OCI-LY3 (cell line): ENCODE results near the gene MAPT.

Experiments used
- H2AFZ ChIP-seq: fragments of 200-600, 300-600 bp; shearing (Covaris generic); 2 replicates; pipeline ENCODE4 v1.6.0; 2014; ENCODE audit warnings: antibody characterized with exemption, low read depth, low read length
- H3K27ac ChIP-seq: fragments of 200-600, 300-600 bp; sonication (generic); 2 replicates; pipeline ENCODE4 v1.5.1; 2014; ENCODE audit warnings: mild to moderate bottlenecking, low read length, moderate library complexity, mixed read lengths
- H3K27me3 ChIP-seq: fragments of 200-600, 300-600 bp; sonication (generic); 2 replicates; pipeline ENCODE4 v1.6.1; 2014; ENCODE audit warnings: low read depth, low read length, mixed read lengths
- H3K36me3 ChIP-seq: fragments of 200-600, 300-600 bp; sonication (generic); replicated peaks from 2 replicates; pipeline ENCODE3; 2014; ENCODE audit warnings: low read depth, low read length, mixed read lengths
- H3K4me1 ChIP-seq: fragments of 300-600, 200-600 bp; sonication (generic); 2 replicates; pipeline ENCODE4 v1.6.1; 2014; ENCODE audit warnings: low read length, mixed read lengths
- H3K4me2 ChIP-seq: fragments of 200-600, 300-600 bp; sonication (generic); 2 replicates; pipeline ENCODE4 v1.6.1; 2014; ENCODE audit warnings: low read length, mixed read lengths
- H3K4me3 ChIP-seq: fragments of 300-600, 200-600 bp; sonication (generic); 2 replicates; pipeline ENCODE4 v1.5.1; 2014; ENCODE audit warnings: antibody characterized with exemption, mild to moderate bottlenecking, low read length, moderate library complexity
- H3K79me2 ChIP-seq: fragments of 300-600, 200-600 bp; shearing (Covaris generic); 2 replicates; pipeline ENCODE4 v1.6.1; 2014; ENCODE audit warnings: mild to moderate bottlenecking, low read length, mixed read lengths
- H3K9ac ChIP-seq: fragments of 300-600, 200-600 bp; shearing (Covaris generic); 2 replicates; pipeline ENCODE4 v1.6.0; 2014; ENCODE audit warnings: mild to moderate bottlenecking, low read length, moderate library complexity
- H3K9me3 ChIP-seq: fragments of 200-600, 300-600 bp; shearing (Covaris generic); 2 replicates; pipeline ENCODE4 v1.6.1; 2014; ENCODE audit warnings: low read length, mixed read lengths; ENCODE audit not compliant: insufficient read depth
- H4K20me1 ChIP-seq: fragments of 200-600, 300-600 bp; sonication (generic); 2 replicates; pipeline ENCODE4 v1.6.1; 2016; ENCODE audit warnings: low read length, mixed read lengths; ENCODE audit not compliant: insufficient read depth
- EZH2phosphoT487 ChIP-seq: fragments of 200-600 bp; shearing (Covaris generic); IDR thresholded peaks from 2 replicates; pipeline ENCODE4 v1.6.1; 2018; ENCODE audit warnings: antibody characterized with exemption, mixed run types, low read depth
- TF ChIP-seq, protein P1 (sequence below): fragments of 200-600, 300-600 bp; sonication (generic); IDR thresholded peaks from 2 replicates; pipeline ENCODE4 v1.5.1; 2014; ENCODE audit warnings: antibody characterized with exemption, low read length, low read depth

MAPT gene

DNA sequence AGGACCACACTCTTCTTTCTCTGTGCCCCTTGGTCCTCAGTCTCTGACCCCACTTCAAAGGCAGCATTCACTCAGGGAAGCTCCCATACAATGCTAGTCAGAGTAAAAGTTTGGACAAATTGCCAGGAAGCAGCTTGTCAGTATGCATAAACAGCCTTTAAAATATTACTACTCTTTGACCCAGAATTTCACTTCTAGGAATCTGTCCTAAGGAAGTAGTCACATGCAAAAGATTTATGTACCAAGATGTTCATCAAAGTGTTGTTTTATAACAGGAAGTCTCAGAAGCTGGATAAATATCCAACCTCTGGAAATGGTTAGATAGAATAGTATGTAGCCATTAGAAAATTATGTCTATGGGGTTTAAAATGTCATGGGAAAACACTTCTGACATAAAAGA, 31.0 kb downstream of the MAPT start:
- Histone ChIP-seq H3K9me3 (no peaks in the 10 kb centered on the region), H3K36me3 (no peaks in the 10 kb centered on the region), H3K4me2 (no peak overlapping the region), H3K4me1 (peaks cover 11% of the 10 kb centered on the region), H3K27ac (no peak overlapping the region), H3K4me3 (no peak overlapping the region), H3K27me3 (peaks cover 5% of the 10 kb centered on the region; the same call in 1 of the 2 replicates), H4K20me1 (no peaks in the 10 kb centered on the region), H2AFZ (no peak overlapping the region), H3K9ac (no peak overlapping the region), H3K79me2 (no peaks in the 10 kb centered on the region)
- TF ChIP-seq EZH2phosphoT487 = no peak
- TF ChIP-seq, protein P1, sequence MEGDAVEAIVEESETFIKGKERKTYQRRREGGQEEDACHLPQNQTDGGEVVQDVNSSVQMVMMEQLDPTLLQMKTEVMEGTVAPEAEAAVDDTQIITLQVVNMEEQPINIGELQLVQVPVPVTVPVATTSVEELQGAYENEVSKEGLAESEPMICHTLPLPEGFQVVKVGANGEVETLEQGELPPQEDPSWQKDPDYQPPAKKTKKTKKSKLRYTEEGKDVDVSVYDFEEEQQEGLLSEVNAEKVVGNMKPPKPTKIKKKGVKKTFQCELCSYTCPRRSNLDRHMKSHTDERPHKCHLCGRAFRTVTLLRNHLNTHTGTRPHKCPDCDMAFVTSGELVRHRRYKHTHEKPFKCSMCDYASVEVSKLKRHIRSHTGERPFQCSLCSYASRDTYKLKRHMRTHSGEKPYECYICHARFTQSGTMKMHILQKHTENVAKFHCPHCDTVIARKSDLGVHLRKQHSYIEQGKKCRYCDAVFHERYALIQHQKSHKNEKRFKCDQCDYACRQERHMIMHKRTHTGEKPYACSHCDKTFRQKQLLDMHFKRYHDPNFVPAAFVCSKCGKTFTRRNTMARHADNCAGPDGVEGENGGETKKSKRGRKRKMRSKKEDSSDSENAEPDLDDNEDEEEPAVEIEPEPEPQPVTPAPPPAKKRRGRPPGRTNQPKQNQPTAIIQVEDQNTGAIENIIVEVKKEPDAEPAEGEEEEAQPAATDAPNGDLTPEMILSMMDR = no peak

DNA sequence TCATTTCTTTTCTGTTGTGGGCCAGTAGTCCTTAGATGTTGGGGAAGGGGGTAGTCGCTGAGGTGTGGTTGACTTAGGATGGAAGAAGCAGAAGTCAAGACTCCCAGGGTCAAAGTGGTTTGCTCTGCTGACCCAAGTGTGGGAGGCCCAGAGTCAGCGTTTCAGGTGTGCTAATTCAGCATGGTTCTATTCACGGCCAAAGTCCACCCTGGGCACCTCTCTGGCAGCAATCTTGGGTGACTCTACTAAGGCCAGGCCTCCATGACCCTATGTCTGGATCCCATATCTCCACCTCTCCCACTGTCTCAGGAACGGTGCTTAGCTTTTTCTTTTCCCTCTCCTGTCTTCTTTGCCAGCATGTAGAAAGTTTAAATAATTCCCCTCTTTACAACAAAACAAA, 32.9 kb downstream of the MAPT start:
- Histone ChIP-seq H3K27ac (no peak overlapping the region), H3K9me3 (no peaks in the 10 kb centered on the region), H3K36me3 (no peaks in the 10 kb centered on the region), H2AFZ (no peak overlapping the region), H3K4me2 (no peak overlapping the region), H4K20me1 (no peaks in the 10 kb centered on the region), H3K4me3 (no peak overlapping the region), H3K79me2 (no peaks in the 10 kb centered on the region), H3K4me1 (peaks cover 11% of the 10 kb centered on the region), H3K9ac (no peak overlapping the region), H3K27me3 (peaks cover 5% of the 10 kb centered on the region; the same call in 1 of the 2 replicates)
- TF ChIP-seq, protein P1 = no peak
- TF ChIP-seq EZH2phosphoT487 = no peak

DNA sequence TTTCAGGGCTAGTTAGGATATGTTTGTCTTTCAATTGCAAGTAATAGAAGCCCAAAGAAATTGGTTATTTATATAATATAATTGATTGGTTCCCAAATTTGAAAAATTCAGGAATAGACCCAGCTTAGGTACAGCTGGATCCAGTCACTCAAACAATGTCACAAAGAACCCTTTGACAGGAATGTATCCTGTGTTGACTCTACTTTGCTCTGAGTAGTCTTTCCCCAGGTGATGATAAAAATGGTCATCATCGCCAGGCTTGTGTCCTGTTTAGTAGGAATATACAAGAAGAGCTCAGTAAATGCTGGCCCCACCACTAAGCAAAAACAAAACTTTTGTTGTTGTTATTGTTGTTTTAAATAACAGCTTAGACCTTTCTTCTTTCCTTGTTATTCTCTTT, 35.0 kb downstream of the MAPT start:
- H3K4me3 ChIP-seq = no peak overlapping the region
- H3K9ac ChIP-seq = no peak overlapping the region
- H3K79me2 ChIP-seq = no peaks in the 10 kb centered on the region
- no peak overlapping the region for H3K27ac ChIP-seq
- no peak overlapping the region for H2AFZ ChIP-seq
- no peaks in the 10 kb centered on the region for H3K27me3 ChIP-seq
- no peak overlapping the region for H3K4me2 ChIP-seq
- no peaks in the 10 kb centered on the region for H3K36me3 ChIP-seq
- no peaks in the 10 kb centered on the region for H3K9me3 ChIP-seq
- H4K20me1 ChIP-seq = no peaks in the 10 kb centered on the region
- H3K4me1 ChIP-seq = no peaks in the 10 kb centered on the region
- TF ChIP-seq, protein P1 = no peak
- no peak for TF ChIP-seq EZH2phosphoT487

DNA sequence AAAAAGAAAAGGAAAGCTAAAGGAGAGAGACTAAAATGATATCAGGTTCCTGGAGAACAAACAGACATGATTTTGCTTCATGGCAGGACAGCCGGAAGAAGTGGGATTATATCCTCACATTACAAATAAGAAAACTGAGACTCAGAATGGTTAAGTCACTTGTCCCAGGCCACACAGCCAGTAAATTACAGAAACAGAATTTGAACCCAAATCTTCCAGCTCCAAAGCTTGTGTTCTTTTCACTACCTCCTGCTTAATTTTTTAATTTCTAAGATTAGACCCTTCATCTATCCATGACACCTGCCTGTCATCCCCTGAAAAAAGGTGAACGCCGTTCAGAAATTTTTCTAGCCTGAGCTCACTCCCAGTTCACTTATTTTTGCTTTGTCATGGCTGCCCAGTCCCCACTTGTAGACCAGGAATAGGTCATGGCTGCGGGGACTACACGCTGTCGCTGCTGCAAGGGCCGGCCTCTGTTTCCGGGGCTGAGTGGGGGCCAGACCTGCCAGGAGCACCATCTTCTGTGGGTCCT, 36.1 kb downstream of the MAPT start:
- no peak overlapping the region for H2AFZ ChIP-seq
- no peak overlapping the region for H3K27ac ChIP-seq
- TF ChIP-seq, protein P1 = no peak
- TF ChIP-seq EZH2phosphoT487 = no peak
- H3K4me2 ChIP-seq = no peak overlapping the region
- H3K4me3 ChIP-seq = no peak overlapping the region
- H3K9ac ChIP-seq = no peak overlapping the region
- H3K36me3 ChIP-seq = no peaks in the 10 kb centered on the region
- no peaks in the 10 kb centered on the region for H4K20me1 ChIP-seq
- H3K9me3 ChIP-seq = no peaks in the 10 kb centered on the region
- H3K79me2 ChIP-seq = no peaks in the 10 kb centered on the region
- no peaks in the 10 kb centered on the region for H3K4me1 ChIP-seq
- no peaks in the 10 kb centered on the region for H3K27me3 ChIP-seq
